Transverse colon (tissue), 4 donors: Measurements from ENCODE around the gene NEDD4L. TPM values are rescaled to one million over a fixed set of nuclear protein-coding genes. Genes with fewer than 3 reads are reported as not detected.
"Not testable (repeated sequence)": the region's sequence is repeated elsewhere in the genome, so short reads cannot be mapped to it uniquely, and the experiment has no call there.

ENCODE experiments used
- DNase-seq: peaks from one replicate; pipeline ENCODE4 v3.0.0-alpha.2; 2019
- H3K27ac ChIP-seq, 4 donors: fragments of 200-600 bp; sonication (generic); 2 replicates each; pipeline ENCODE4 v1.5.1; 2016 to 2018; ENCODE audit warnings: inconsistent platforms in 4 of 4
- H3K27me3 ChIP-seq: fragments of 200-600 bp; sonication (generic); 2 replicates; pipeline ENCODE4 v1.5.1; 2017; ENCODE audit warnings: inconsistent platforms
- H3K36me3 ChIP-seq, 4 donors: fragments of 200-600 bp; sonication (generic); 2 replicates each; pipeline ENCODE4 v1.5.1; 2017 to 2019; ENCODE audit warnings: inconsistent platforms in 4 of 4
- H3K4me1 ChIP-seq, 4 donors: fragments of 200-600 bp; sonication (generic); 2 replicates each; pipeline ENCODE4 v1.5.1; 2017 to 2020; ENCODE audit warnings: inconsistent platforms in 4 of 4
- H3K4me3 ChIP-seq, 4 donors: fragments of 200-600 bp; sonication (generic); 1 replicate in 1 of 4; 2 replicates in 3 of 4; pipeline versions ENCODE4 v1.5.1 to v1.6.1; 2017 to 2019; ENCODE audit warnings: inconsistent platforms in 4 of 4
- H3K9me3 ChIP-seq, 2 donors: fragments of 200-600 bp; sonication (generic); 2 replicates each; pipeline ENCODE4 v1.5.1; 2017 to 2019; ENCODE audit warnings: inconsistent platforms in 2 of 2
- EP300 ChIP-seq: sonication (generic); formaldehyde crosslinking; IDR thresholded peaks from one replicate; pipeline ENCODE4 v1.6.1; 2017; ENCODE audit warnings: antibody characterized with exemption, low read depth
- POLR2A ChIP-seq: fragments of 450-650 bp; IDR thresholded peaks from one replicate; pipeline ENCODE4 v1.6.1; 2016; ENCODE audit warnings: antibody characterized with exemption, mild to moderate bottlenecking, moderate library complexity
- POLR2AphosphoS5 ChIP-seq, 3 donors: sonication (generic); formaldehyde crosslinking; IDR thresholded peaks; one replicate each; pipeline ENCODE4 v1.6.1; 2016; ENCODE audit warnings: antibody characterized with exemption in 3 of 3
- WGBS, 2 donors: methylation state at CpG; one replicate each; pipeline ENCODE4 v1.1.5; 2018; ENCODE audit warnings: low coverage in 1 of 2; 5-methylcytosine and 5-hydroxymethylcytosine counted together
- in situ Hi-C, 4 donors: fragments of 200-750 bp; cut with MboI; loops; one replicate each; pipeline versions ENCODE4 v1.15.0 to v1.15.1; 2017; ENCODE audit warnings: low sequenced_read_pairs in 3 of 4, low pct_ligation_motif_present in 1 of 4, low pct_unique_long_range_greater_than_20kb in 1 of 4
- intact Hi-C: fragments of 100-400 bp; cut with DNase I; formaldehyde crosslinking; loops from one replicate; pipeline ENCODE4 v1.15.1; 2023; ENCODE audit warnings: low total_unique reads
- total RNA-seq, 4 donors: library from RNA; depleted of rRNA; stranded (reverse); fragments of >200 nt; gene quantifications; one replicate each; pipeline ENCODE4 v1.1.0, GENCODE V29; 2016
- TF ChIP-seq, protein P1 (sequence below), 5 experiments: fragments of 200-600 bp in 3 of 5; fragments of 450-650 bp in 2 of 5; sonication (generic) in 3 of 5; IDR thresholded peaks; 1 replicate in 2 of 5; 2 replicates in 3 of 5; pipeline ENCODE4 v1.5.1; 2016 to 2017; ENCODE audit warnings: antibody characterized with exemption in 5 of 5, inconsistent platforms in 3 of 5, mild to moderate bottlenecking in 2 of 5, moderate library complexity in 1 of 5

NEDD4L gene
- total RNA-seq, 4 donors from 2014 or later, result 217 to 773 (median 305) TPM

DNA sequence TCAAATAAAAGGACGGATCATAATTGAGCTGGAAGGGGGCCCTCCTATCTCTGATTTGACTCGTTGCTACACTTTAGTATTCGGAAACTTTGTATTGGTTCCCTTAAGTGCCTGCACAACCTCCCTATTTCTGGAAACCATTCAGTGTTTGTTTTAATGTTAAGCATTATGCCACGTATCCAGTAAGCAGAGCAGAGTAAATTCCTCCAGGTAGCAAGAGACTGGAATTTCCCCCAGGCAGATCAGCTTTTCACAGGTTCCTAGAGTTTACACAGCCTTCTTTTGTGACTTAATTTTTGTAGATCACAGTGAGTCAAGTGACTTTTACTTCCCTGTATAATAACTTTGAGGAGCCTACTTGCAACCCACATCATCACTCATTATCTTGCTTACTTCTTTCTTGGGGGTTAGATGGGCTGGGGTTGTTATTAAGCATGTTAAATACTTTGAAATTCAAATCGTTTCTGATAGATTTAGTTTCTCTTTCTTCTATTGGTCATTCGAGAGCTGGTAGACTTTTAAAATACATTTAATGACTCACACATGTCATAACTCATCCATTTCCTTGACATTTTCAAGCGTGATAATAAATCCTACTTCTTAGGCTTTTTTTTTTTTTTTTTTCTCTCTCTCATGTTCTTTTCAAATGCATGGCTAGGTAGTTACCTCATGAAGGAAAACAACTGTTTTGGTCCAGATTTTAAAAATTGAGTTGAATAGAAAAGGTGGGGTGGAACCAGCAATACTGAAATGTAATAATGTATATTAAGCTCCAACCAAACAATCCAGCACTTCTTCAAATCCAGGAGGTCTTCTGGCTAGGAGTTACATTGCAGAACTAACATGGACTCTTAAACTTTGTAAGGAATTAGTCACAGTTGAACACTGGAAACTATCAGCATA, 219.3 kb downstream of the NEDD4L start:
- H3K27me3 ChIP-seq, result no peaks in the 10 kb centered on the region
- peak overlapping the region in 1 of 4 donors; percentile 8 for H3K4me3 ChIP-seq
- TF ChIP-seq, protein P1, sequence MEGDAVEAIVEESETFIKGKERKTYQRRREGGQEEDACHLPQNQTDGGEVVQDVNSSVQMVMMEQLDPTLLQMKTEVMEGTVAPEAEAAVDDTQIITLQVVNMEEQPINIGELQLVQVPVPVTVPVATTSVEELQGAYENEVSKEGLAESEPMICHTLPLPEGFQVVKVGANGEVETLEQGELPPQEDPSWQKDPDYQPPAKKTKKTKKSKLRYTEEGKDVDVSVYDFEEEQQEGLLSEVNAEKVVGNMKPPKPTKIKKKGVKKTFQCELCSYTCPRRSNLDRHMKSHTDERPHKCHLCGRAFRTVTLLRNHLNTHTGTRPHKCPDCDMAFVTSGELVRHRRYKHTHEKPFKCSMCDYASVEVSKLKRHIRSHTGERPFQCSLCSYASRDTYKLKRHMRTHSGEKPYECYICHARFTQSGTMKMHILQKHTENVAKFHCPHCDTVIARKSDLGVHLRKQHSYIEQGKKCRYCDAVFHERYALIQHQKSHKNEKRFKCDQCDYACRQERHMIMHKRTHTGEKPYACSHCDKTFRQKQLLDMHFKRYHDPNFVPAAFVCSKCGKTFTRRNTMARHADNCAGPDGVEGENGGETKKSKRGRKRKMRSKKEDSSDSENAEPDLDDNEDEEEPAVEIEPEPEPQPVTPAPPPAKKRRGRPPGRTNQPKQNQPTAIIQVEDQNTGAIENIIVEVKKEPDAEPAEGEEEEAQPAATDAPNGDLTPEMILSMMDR (IDR thresholded peaks at IDR 0.05), result no peak
- TF ChIP-seq POLR2A (no peak), EP300 (no peak), POLR2AphosphoS5 (IDR thresholded peaks at IDR 0.05) (no peak)
- WGBS, 2 donors, result 18 to 30% methylated on average over 6 to 7 of the region's 7 CpGs
- no peak for DNase-seq
- H3K36me3 ChIP-seq, result no peaks in the 10 kb centered on the region
- peaks cover 3 to 26% (median 9%) of the 10 kb centered on the region in 4 donors for H3K4me1 ChIP-seq
- H3K27ac ChIP-seq, result peak overlapping the region; percentile 58 to 77 (median 76)
- intact Hi-C loops, result no loop called here
- in situ Hi-C loops, result no loop called here
- H3K9me3 ChIP-seq, result no peaks in the 10 kb centered on the region

DNA sequence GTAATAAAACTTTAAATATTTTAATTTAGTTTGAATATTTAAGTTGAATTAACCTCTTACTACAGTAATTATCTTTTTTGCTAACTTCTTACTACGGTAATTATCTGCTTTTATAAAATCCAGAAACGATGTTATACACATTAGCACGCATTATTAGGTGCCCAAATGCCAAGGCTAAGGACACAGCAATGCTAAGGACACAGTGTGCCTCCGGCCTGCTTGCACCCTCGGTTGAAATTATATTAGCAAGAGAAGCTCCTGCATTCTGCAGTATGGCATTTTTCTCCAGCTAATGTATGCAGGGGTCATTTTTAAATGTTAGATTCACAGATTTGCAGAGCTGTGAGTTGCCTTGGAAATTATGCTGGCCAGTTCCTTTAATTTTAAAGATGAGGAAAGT, 220.0 kb downstream of the NEDD4L start:
- Histone ChIP-seq H3K27ac (peak overlapping the region in 2 of 4 donors; percentile 76 to 77), H3K36me3 (no peaks in the 10 kb centered on the region), H3K27me3 (no peaks in the 10 kb centered on the region), H3K4me1 (peaks cover 3 to 30% (median 9%) of the 10 kb centered on the region in 4 donors), H3K9me3 (no peaks in the 10 kb centered on the region), H3K4me3 (no peak overlapping the region)
- intact Hi-C loops (no loop called here), in situ Hi-C loops (no loop called here)
- TF ChIP-seq, protein P1 (IDR thresholded peaks at IDR 0.05), result no peak
- TF ChIP-seq POLR2AphosphoS5 (IDR thresholded peaks at IDR 0.05), result no peak
- TF ChIP-seq EP300, result no peak
- no peak for TF ChIP-seq POLR2A
- no peak for DNase-seq
- WGBS, 2 donors, result 85 to 92% methylated on average over 4 to 5 of the region's 5 CpGs

DNA sequence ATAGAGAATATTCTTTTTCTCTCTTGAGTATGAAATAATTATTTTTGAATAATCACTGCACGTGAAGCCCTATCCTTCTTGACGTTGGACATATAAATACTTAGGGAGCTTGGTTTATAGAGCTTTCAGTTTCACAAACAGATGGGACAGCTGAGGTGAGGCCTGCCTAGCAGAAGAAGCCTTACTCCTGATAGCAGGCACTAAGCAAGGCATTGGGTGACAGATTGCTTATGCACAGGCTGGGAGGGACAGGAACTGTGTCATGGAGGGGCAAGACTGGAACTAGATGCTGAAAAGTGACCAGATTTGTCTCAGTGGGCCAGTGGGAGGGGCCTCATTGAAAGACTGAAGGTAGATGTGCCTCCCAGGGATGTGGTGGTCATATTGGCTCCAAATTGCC, 220.8 kb downstream of the NEDD4L start:
- peaks cover 3 to 38% (median 9%) of the 10 kb centered on the region in 4 donors for H3K4me1 ChIP-seq
- no peaks in the 10 kb centered on the region for H3K36me3 ChIP-seq
- H3K27ac ChIP-seq, result no peak overlapping the region
- intact Hi-C loops (loop anchor here (5.0 kb wide), 1 partner anchor 1043 kb away; no protein-coding TSS in a partner anchor), in situ Hi-C loops (no loop called here)
- no peaks in the 10 kb centered on the region for H3K27me3 ChIP-seq
- 58 to 83% methylated on average over 1 to 2 of the region's 2 CpGs for WGBS, 2 donors
- H3K4me3 ChIP-seq, result no peak overlapping the region
- DNase-seq, result no peak
- H3K9me3 ChIP-seq, result no peaks in the 10 kb centered on the region
- TF ChIP-seq EP300 (no peak), POLR2A (no peak), POLR2AphosphoS5 (IDR thresholded peaks at IDR 0.05) (no peak)
- TF ChIP-seq, protein P1 (IDR thresholded peaks at IDR 0.05), result no peak

DNA sequence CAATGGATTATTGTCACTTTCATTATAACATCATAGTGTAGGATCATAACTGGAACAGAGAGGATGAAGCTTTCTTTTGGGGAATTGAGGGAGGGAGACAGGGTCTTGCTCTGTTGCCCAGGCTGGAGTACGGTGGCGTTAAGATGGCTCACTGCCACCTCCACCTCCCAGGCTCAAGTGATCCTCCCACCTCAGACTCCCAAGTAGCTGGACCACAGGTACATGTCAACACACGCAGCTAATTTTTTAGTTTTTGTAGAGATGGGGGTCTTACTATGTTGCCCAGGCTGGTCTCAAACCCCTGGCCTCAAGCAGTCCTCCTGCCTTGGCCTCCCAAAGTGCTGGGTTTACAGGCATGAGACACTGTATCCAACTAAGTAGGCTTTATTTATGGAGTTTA, 221.5 kb downstream of the NEDD4L start:
- H3K9me3 ChIP-seq, H3K27ac ChIP-seq, DNase-seq, in situ Hi-C loops, H3K36me3 ChIP-seq, H3K27me3 ChIP-seq, H3K4me3 ChIP-seq: not testable (repeated sequence)
- intact Hi-C loops, result loop anchor here (5.0 kb wide), 1 partner anchor 1043 kb away; no protein-coding TSS in a partner anchor
- H3K4me1 ChIP-seq, result peaks cover 3 to 44% (median 9%) of the 10 kb centered on the region in 4 donors
- WGBS, 2 donors, result 91% methylated on average over 3 of the region's 3 CpGs; no CpG with 5 or more reads in 1 of the 2 donors
